HEK293 (cell line): Measurements from ENCODE around the gene LY86.
A peak's percentile ranks its signal among the peaks of the same experiment; 100 is the strongest.

Experiments
- CTCF ChIA-PET: fragments of 350-600 bp; formaldehyde crosslinking; extraction: SDS; loops from one replicate; lab custom pipeline; 2021; ENCODE audit warnings: antibody characterized with exemption; lab: Yijun Ruan, JAX
- POLR2A ChIA-PET: fragments of 300-600 bp; formaldehyde crosslinking; extraction: SDS; loops from one replicate; lab custom pipeline; 2020; ENCODE audit warnings: antibody characterized with exemption, inconsistent platforms; lab: Yijun Ruan, JAX
- H3K27ac ChIP-seq: fragments of 200-500 bp; sonication (Bioruptor generic); 2 replicates; pipeline ENCODE4 v1.5.1; 2014; ENCODE audit warnings: low read depth, low read length, control low read depth, inconsistent platforms; ENCODE audit errors: extremely low read depth
- H3K36me3 ChIP-seq, 2 experiments: fragments of 200-500 bp in 1 of 2; sonication (Bioruptor generic) in 1 of 2; 1 replicate in 1 of 2; 2 replicates in 1 of 2; pipeline ENCODE4 v1.5.1; 2014 to 2017; ENCODE audit warnings: inconsistent platforms in 2 of 2, low read length in 2 of 2; ENCODE audit not compliant: control insufficient read depth in 2 of 2, insufficient read depth in 1 of 2
- H3K4me1 ChIP-seq: fragments of 200-500 bp; sonication (Bioruptor generic); 2 replicates; pipeline ENCODE4 v1.5.1; 2014; ENCODE audit warnings: mild to moderate bottlenecking, low read length, inconsistent platforms; ENCODE audit not compliant: control insufficient read depth, insufficient read depth
- H3K4me3 ChIP-seq: 2 replicates; pipeline ENCODE4 v1.5.1; 2011; ENCODE audit warnings: low read depth, mild to moderate bottlenecking, control low read depth, low read length, moderate library complexity
- H3K9me3 ChIP-seq: fragments of 200-500 bp; sonication (Bioruptor generic); 2 replicates; pipeline ENCODE4 v1.5.1; 2014; ENCODE audit warnings: low read depth, low read length, inconsistent platforms; ENCODE audit not compliant: control insufficient read depth, insufficient read depth
- PBX3 ChIP-seq: sonication (generic); formaldehyde crosslinking; IDR thresholded peaks from 2 replicates; pipeline ENCODE4 v1.8.1; 2022; ENCODE audit warnings: mild to moderate bottlenecking, moderate library complexity, missing genetic modification reagents
- PRDM1 ChIP-seq: fragments of 450-650 bp; formaldehyde crosslinking; IDR thresholded peaks from 2 replicates; pipeline ENCODE4; 2016; ENCODE audit warnings: missing biosample characterization, missing genetic modification characterization
- PRDM6 ChIP-seq: fragments of 450-650 bp; formaldehyde crosslinking; IDR thresholded peaks from 2 replicates; pipeline ENCODE4 v1.5.1; 2017; ENCODE audit warnings: missing biosample characterization, missing genetic modification characterization
- SCRT2 ChIP-seq: fragments of 450-650 bp; formaldehyde crosslinking; IDR thresholded peaks from 2 replicates; pipeline ENCODE4 v1.5.1; 2016; ENCODE audit warnings: missing biosample characterization, missing genetic modification characterization
- ZNF148 ChIP-seq: fragments of 450-650 bp; formaldehyde crosslinking; IDR thresholded peaks from 2 replicates; pipeline ENCODE4 v1.5.0; 2017; ENCODE audit warnings: missing biosample characterization, missing genetic modification characterization, borderline replicate concordance
- ZNF248 ChIP-seq: fragments of 450-650 bp; formaldehyde crosslinking; IDR thresholded peaks from 2 replicates; pipeline ENCODE4 v1.5.1; 2017; ENCODE audit warnings: missing biosample characterization, missing genetic modification characterization
- ZNF362 ChIP-seq: fragments of 450-650 bp; formaldehyde crosslinking; IDR thresholded peaks from 2 replicates; pipeline ENCODE4 v1.5.1; 2016; ENCODE audit warnings: missing biosample characterization, missing genetic modification characterization
- ZNF510 ChIP-seq: fragments of 450-650 bp; formaldehyde crosslinking; IDR thresholded peaks from 2 replicates; pipeline ENCODE4 v1.5.1; 2018; ENCODE audit warnings: mild to moderate bottlenecking, missing genetic modification characterization, missing biosample characterization; ENCODE audit not compliant: insufficient replicate concordance
- ZNF513 ChIP-seq: fragments of 450-650 bp; IDR thresholded peaks from 2 replicates; pipeline ENCODE4 v1.5.1; 2018; ENCODE audit warnings: missing biosample characterization, missing genetic modification characterization
- ZNF529 ChIP-seq: fragments of 450-650 bp; formaldehyde crosslinking; IDR thresholded peaks from 2 replicates; pipeline ENCODE4 v1.5.1; 2017; ENCODE audit warnings: missing genetic modification characterization, missing biosample characterization; ENCODE audit not compliant: insufficient replicate concordance
- ZNF548 ChIP-seq: fragments of 450-650 bp; formaldehyde crosslinking; IDR thresholded peaks from 2 replicates; pipeline ENCODE4 v1.5.1; 2016; ENCODE audit warnings: missing biosample characterization, missing genetic modification characterization
- ZNF626 ChIP-seq: fragments of 450-650 bp; sonication (Bioruptor Pico); formaldehyde crosslinking; IDR thresholded peaks from 2 replicates; pipeline ENCODE4 v1.5.1; 2018; ENCODE audit warnings: missing biosample characterization, missing genetic modification characterization, inconsistent platforms
- ZNF645 ChIP-seq: fragments of 450-650 bp; formaldehyde crosslinking; IDR thresholded peaks from 2 replicates; pipeline ENCODE4; 2016; ENCODE audit warnings: missing biosample characterization, missing genetic modification characterization
- ZNF701 ChIP-seq: fragments of 450-650 bp; formaldehyde crosslinking; IDR thresholded peaks from 2 replicates; pipeline ENCODE4 v1.5.1; 2016; ENCODE audit warnings: missing biosample characterization, missing genetic modification characterization
- ZSCAN4 ChIP-seq: fragments of 450-650 bp; formaldehyde crosslinking; IDR thresholded peaks from 2 replicates; pipeline ENCODE4 v1.5.1; 2017; ENCODE audit warnings: missing biosample characterization, missing genetic modification characterization

The LY86 gene

GRCh38 chr6:6635291-6635690 lies 46.8 kb downstream of the LY86 start:
- Histone ChIP-seq H3K4me3 (no peak overlapping the region), H3K27ac (no peak overlapping the region), H3K4me1 (no peaks in the 10 kb centered on the region), H3K9me3 (no peaks in the 10 kb centered on the region), H3K36me3 (no peaks in the 10 kb centered on the region)
- CTCF ChIA-PET, result interaction anchor here (0.5 to 1.2 kb wide), 3 partner anchors 9 to 247 kb away, joined by 3 read pairs; no protein-coding TSS in a partner anchor
- POLR2A ChIA-PET, result no interaction called here
- peak; percentile 73 for TF ChIP-seq PRDM1 (tag by site-specific recombination)
- TF ChIP-seq ZNF362 (tag by site-specific recombination), result no peak

- ChIA-PET POLR2A (no interaction called here), CTCF (interaction anchor here (1.2 kb wide), 1 partner anchor 61 kb away, joined by 3 read pairs; no protein-coding TSS in a partner anchor)
- H3K27ac ChIP-seq, result no peak overlapping the region
- no peaks in the 10 kb centered on the region for H3K36me3 ChIP-seq
- H3K9me3 ChIP-seq, result no peaks in the 10 kb centered on the region
- H3K4me1 ChIP-seq, result no peaks in the 10 kb centered on the region
- H3K4me3 ChIP-seq, result no peak overlapping the region
- TF ChIP-seq PRDM1 (tag by site-specific recombination) (no peak), ZNF626 (no peak), PRDM6 (tag by site-specific recombination) (no peak), ZNF513 (tag by site-specific recombination) (no peak), ZNF645 (tag by site-specific recombination) (no peak), ZNF701 (tag by site-specific recombination) (no peak), ZNF548 (tag by site-specific recombination) (no peak), ZNF510 (no peak)
Measured at GRCh38 chr6:6635869-6636268, 47.3 kb downstream of the LY86 start.

GRCh38 chr6:6639572-6639971 lies 51.1 kb downstream of the LY86 start:
- ChIA-PET POLR2A (interaction anchor here (0.7 kb wide), 1 partner anchor 11 kb away, joined by 6 read pairs; no protein-coding TSS in a partner anchor), CTCF (interaction anchor here (0.6 kb wide), 2 partner anchors 1465 to 1784 kb away, joined by 3 read pairs; no protein-coding TSS in a partner anchor)
- TF ChIP-seq PBX3 (CRISPR knock-in tag) (no peak), ZNF529 (tag by site-specific recombination) (no peak), SCRT2 (tag by site-specific recombination) (no peak), ZNF248 (tag by site-specific recombination) (no peak), ZSCAN4 (no peak), ZNF148 (tag by site-specific recombination) (no peak)
- Histone ChIP-seq H3K9me3 (no peaks in the 10 kb centered on the region), H3K27ac (no peak overlapping the region), H3K4me3 (no peak overlapping the region), H3K4me1 (no peaks in the 10 kb centered on the region), H3K36me3 (no peaks in the 10 kb centered on the region)
